Activated CD4-positive, alpha-beta T cell treated with anti-CD3 and anti-CD28 coated beads, Interleukin-2, amount 10 ng/mL, durations not matched to agents 24 days and 14 days (primary cell): ENCODE results near the gene ADAM29. TPM values are rescaled to one million over a fixed set of nuclear protein-coding genes. Genes with fewer than 3 reads are reported as not detected.
"Not testable (repeated sequence)": the region's sequence is repeated elsewhere in the genome, so short reads cannot be mapped to it uniquely, and the experiment has no call there.

Experiments used
- DNase-seq: peaks from one replicate; pipeline ENCODE4 v3.0.0; 2022
- H3K27ac Mint-ChIP-seq: one replicate; pipeline ENCODE4 v1.8.0; 2022; ENCODE audit warnings: mild to moderate bottlenecking, mixed read lengths
- H3K27me3 Mint-ChIP-seq: one replicate; pipeline ENCODE4 v1.8.0; 2022; ENCODE audit warnings: mixed read lengths
- H3K36me3 Mint-ChIP-seq: one replicate; pipeline ENCODE4 v1.8.0; 2022; ENCODE audit warnings: low read depth, mild to moderate bottlenecking, mixed read lengths
- H3K4me1 Mint-ChIP-seq: one replicate; pipeline ENCODE4 v1.8.0; 2021; ENCODE audit warnings: mixed read lengths
- H3K4me3 Mint-ChIP-seq: one replicate; pipeline ENCODE4 v1.8.0; 2022; ENCODE audit warnings: mild to moderate bottlenecking, moderate library complexity, mixed read lengths
- H3K9me3 Mint-ChIP-seq: one replicate; pipeline ENCODE4 v1.8.0; 2021; ENCODE audit warnings: mixed read lengths
- intact Hi-C: fragments of 100-400 bp; cut with micrococcal nuclease; formaldehyde crosslinking; loops from one replicate; pipeline ENCODE4 v1.15.1; 2023
- total RNA-seq: library from RNA; stranded (reverse); gene quantifications from 2 replicates; pipeline ENCODE4 v1.2.3, GENCODE V29; 2022

Gene ADAM29
- not detected in 2 replicates for total RNA-seq

- H3K36me3 Mint-ChIP-seq: no peaks in the 10 kb centered on the region
- no peak within 1 kb of the TSS for H3K4me3 Mint-ChIP-seq
- H3K27ac Mint-ChIP-seq: no peak within 1 kb of the TSS
- intact Hi-C loops: no loop called here
- H3K9me3 Mint-ChIP-seq: no peaks in the 10 kb centered on the region
- no peaks in the 10 kb centered on the region for H3K4me1 Mint-ChIP-seq
- no peak for DNase-seq
- H3K27me3 Mint-ChIP-seq: no peaks in the 10 kb centered on the region
These were observed at the start of gene ADAM29 for GRCh38 chr4:174918058-174918457. Gene ADAM29 (plus strand): TSS chr4:174918358. CDS start chr4:174975526, 57,168 bp downstream.

- DNase-seq: no peak
- intact Hi-C loops: no loop called here
- Mint-ChIP-seq H3K27ac (no peak overlapping the region), H3K27me3 (no peaks in the 10 kb centered on the region), H3K4me3 (no peak overlapping the region), H3K9me3 (no peaks in the 10 kb centered on the region), H3K4me1 (no peaks in the 10 kb centered on the region), H3K36me3 (no peaks in the 10 kb centered on the region)
These were observed 48.8 kb upstream of the ADAM29 start for GRCh38 chr4:174869339-174869738.

- H3K4me3 Mint-ChIP-seq: no peak overlapping the region
- H3K4me1 Mint-ChIP-seq: no peaks in the 10 kb centered on the region
- H3K27me3 Mint-ChIP-seq: no peaks in the 10 kb centered on the region
- intact Hi-C loops: no loop called here
- DNase-seq: no peak
- H3K36me3 Mint-ChIP-seq: no peaks in the 10 kb centered on the region
- no peaks in the 10 kb centered on the region for H3K9me3 Mint-ChIP-seq
- H3K27ac Mint-ChIP-seq: no peak overlapping the region
These were observed 47.8 kb upstream of the ADAM29 start for GRCh38 chr4:174870311-174870710.

- Mint-ChIP-seq H3K4me3 (no peak overlapping the region), H3K9me3 (no peaks in the 10 kb centered on the region), H3K27ac (no peak overlapping the region), H3K4me1 (no peaks in the 10 kb centered on the region), H3K27me3 (no peaks in the 10 kb centered on the region), H3K36me3 (no peaks in the 10 kb centered on the region)
- no peak for DNase-seq
- intact Hi-C loops: no loop called here
These were observed 46.8 kb upstream of the ADAM29 start for GRCh38 chr4:174871407-174871806.

- H3K4me1 Mint-ChIP-seq, H3K36me3 Mint-ChIP-seq, H3K27me3 Mint-ChIP-seq, intact Hi-C loops, DNase-seq, H3K9me3 Mint-ChIP-seq, H3K27ac Mint-ChIP-seq, H3K4me3 Mint-ChIP-seq: not testable (repeated sequence)
These were observed 45.0 kb upstream of the ADAM29 start for GRCh38 chr4:174873146-174873545.

GRCh38 chr4:174873931-174874330 is 44.2 kb upstream of the ADAM29 start:
- Mint-ChIP-seq H3K4me3 (no peak overlapping the region), H3K9me3 (no peaks in the 10 kb centered on the region), H3K36me3 (no peaks in the 10 kb centered on the region)

GRCh38 chr4:174874898-174875297 is 43.3 kb upstream of the ADAM29 start:
- H3K4me3 Mint-ChIP-seq: no peak overlapping the region
- intact Hi-C loops: no loop called here
- H3K27ac Mint-ChIP-seq: no peak overlapping the region
- no peaks in the 10 kb centered on the region for H3K9me3 Mint-ChIP-seq
- no peaks in the 10 kb centered on the region for H3K4me1 Mint-ChIP-seq
- H3K36me3 Mint-ChIP-seq: no peaks in the 10 kb centered on the region
- no peak for DNase-seq
- no peaks in the 10 kb centered on the region for H3K27me3 Mint-ChIP-seq

More at GRCh38 chr4:174873931-174874330, 44.2 kb upstream of the ADAM29 start:
- H3K27ac Mint-ChIP-seq: no peak overlapping the region
- H3K27me3 Mint-ChIP-seq: no peaks in the 10 kb centered on the region
- H3K4me1 Mint-ChIP-seq: no peaks in the 10 kb centered on the region
- no peak for DNase-seq
- intact Hi-C loops: no loop called here

GRCh38 chr4:174880001-174880400 is 38.2 kb upstream of the ADAM29 start:
- no peaks in the 10 kb centered on the region for H3K36me3 Mint-ChIP-seq
- no peaks in the 10 kb centered on the region for H3K27me3 Mint-ChIP-seq
- no peak for DNase-seq
- H3K9me3 Mint-ChIP-seq: no peaks in the 10 kb centered on the region
- no peak overlapping the region for H3K27ac Mint-ChIP-seq
- H3K4me1 Mint-ChIP-seq: no peaks in the 10 kb centered on the region
- intact Hi-C loops: no loop called here
- no peak overlapping the region for H3K4me3 Mint-ChIP-seq

GRCh38 chr4:174882317-174882992 is 35.7 kb upstream of the ADAM29 start:
- no peaks in the 10 kb centered on the region for H3K27me3 Mint-ChIP-seq
- H3K4me3 Mint-ChIP-seq: no peak overlapping the region
- no peaks in the 10 kb centered on the region for H3K9me3 Mint-ChIP-seq
- no peaks in the 10 kb centered on the region for H3K36me3 Mint-ChIP-seq
- intact Hi-C loops: no loop called here
- H3K27ac Mint-ChIP-seq: no peak overlapping the region
- DNase-seq: no peak
- no peaks in the 10 kb centered on the region for H3K4me1 Mint-ChIP-seq

GRCh38 chr4:174907508-174907907 is 10.7 kb upstream of the ADAM29 start:
- Mint-ChIP-seq H3K4me3 (no peak overlapping the region), H3K4me1 (no peaks in the 10 kb centered on the region), H3K36me3 (no peaks in the 10 kb centered on the region), H3K9me3 (no peaks in the 10 kb centered on the region), H3K27me3 (no peaks in the 10 kb centered on the region), H3K27ac (no peak overlapping the region)
- intact Hi-C loops: no loop called here
- no peak for DNase-seq

- DNase-seq: no peak
- H3K36me3 Mint-ChIP-seq: no peaks in the 10 kb centered on the region
These were observed 7.9 kb upstream of the ADAM29 start for GRCh38 chr4:174910271-174910670.

GRCh38 chr4:174912919-174913543 is 5.1 kb upstream of the ADAM29 start:
- no peak overlapping the region for H3K4me3 Mint-ChIP-seq
- intact Hi-C loops: no loop called here
- H3K27me3 Mint-ChIP-seq: no peaks in the 10 kb centered on the region
- H3K9me3 Mint-ChIP-seq: no peaks in the 10 kb centered on the region
- no peak overlapping the region for H3K27ac Mint-ChIP-seq
- DNase-seq: no peak
- H3K36me3 Mint-ChIP-seq: no peaks in the 10 kb centered on the region
- H3K4me1 Mint-ChIP-seq: no peaks in the 10 kb centered on the region

More at GRCh38 chr4:174910271-174910670, 7.9 kb upstream of the ADAM29 start:
- Mint-ChIP-seq H3K27me3 (no peaks in the 10 kb centered on the region), H3K27ac (no peak overlapping the region), H3K4me3 (no peak overlapping the region), H3K4me1 (no peaks in the 10 kb centered on the region), H3K9me3 (no peaks in the 10 kb centered on the region)
- intact Hi-C loops: no loop called here

- Mint-ChIP-seq H3K4me3 (no peak overlapping the region), H3K27ac (no peak overlapping the region), H3K9me3 (no peaks in the 10 kb centered on the region), H3K36me3 (no peaks in the 10 kb centered on the region), H3K4me1 (no peaks in the 10 kb centered on the region), H3K27me3 (no peaks in the 10 kb centered on the region)
- intact Hi-C loops: no loop called here
- no peak for DNase-seq
These were observed 1.8 kb downstream of the ADAM29 start for GRCh38 chr4:174919886-174920423.

GRCh38 chr4:174926958-174927357 is 8.8 kb downstream of the ADAM29 start:
- Mint-ChIP-seq H3K4me3 (no peak overlapping the region), H3K27me3 (no peaks in the 10 kb centered on the region), H3K36me3 (no peaks in the 10 kb centered on the region), H3K27ac (no peak overlapping the region), H3K4me1 (no peaks in the 10 kb centered on the region), H3K9me3 (no peaks in the 10 kb centered on the region)
- no peak for DNase-seq
- intact Hi-C loops: no loop called here
